ENCODE measurements around the gene ST6GALNAC1. TPM values are rescaled to one million over a fixed set of nuclear protein-coding genes. Genes with fewer than 3 reads are reported as not detected.

ST6GALNAC1 gene, protein sequence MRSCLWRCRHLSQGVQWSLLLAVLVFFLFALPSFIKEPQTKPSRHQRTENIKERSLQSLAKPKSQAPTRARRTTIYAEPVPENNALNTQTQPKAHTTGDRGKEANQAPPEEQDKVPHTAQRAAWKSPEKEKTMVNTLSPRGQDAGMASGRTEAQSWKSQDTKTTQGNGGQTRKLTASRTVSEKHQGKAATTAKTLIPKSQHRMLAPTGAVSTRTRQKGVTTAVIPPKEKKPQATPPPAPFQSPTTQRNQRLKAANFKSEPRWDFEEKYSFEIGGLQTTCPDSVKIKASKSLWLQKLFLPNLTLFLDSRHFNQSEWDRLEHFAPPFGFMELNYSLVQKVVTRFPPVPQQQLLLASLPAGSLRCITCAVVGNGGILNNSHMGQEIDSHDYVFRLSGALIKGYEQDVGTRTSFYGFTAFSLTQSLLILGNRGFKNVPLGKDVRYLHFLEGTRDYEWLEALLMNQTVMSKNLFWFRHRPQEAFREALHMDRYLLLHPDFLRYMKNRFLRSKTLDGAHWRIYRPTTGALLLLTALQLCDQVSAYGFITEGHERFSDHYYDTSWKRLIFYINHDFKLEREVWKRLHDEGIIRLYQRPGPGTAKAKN
- total RNA-seq = 4.4 TPM

DNA sequence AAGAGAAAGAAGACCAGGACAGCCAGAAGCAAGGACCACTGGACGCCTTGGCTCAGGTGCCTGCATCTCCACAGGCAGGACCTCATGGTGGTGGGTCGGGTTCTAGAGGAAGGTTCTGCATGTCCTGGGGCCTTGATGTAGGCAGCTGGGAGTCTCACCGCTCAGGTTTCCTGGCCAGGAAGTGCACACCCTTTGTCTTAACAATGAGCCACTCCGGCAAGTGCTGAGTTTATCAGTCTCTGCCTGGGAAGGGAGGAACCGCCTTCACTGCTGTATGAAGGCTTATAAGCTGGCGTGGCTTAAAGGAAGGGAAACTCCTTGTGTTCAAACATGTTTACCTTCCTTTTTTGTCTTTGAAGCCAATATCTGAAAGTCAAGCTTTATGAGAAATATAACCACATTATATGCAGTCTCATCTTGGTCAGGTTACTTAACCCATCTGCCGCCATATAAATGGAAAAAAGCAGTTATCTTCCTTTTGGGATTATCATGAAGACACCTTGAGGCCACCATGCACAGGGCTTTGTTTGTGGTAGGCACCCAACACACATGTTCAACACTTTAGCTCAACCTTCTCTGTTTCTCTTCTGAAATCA is at the start of gene ST6GALNAC1:
Gene ST6GALNAC1 (minus strand): TSS at position 205 of the 596 bp plus-strand sequence. CDS start 119 bp downstream, at position 86.
- Histone ChIP-seq H3K27ac (no peak within 1 kb of the TSS), H3K36me3 (no peaks in the 10 kb centered on the region), H3K27me3 (no peaks in the 10 kb centered on the region), H3K4me1 (no peaks in the 10 kb centered on the region), H3K9me3 (no peaks in the 10 kb centered on the region), H3K4me3 (no peak within 1 kb of the TSS)
- TF ChIP-seq POLR2A (IDR thresholded peaks at IDR 0.05) (no peak), POLR2AphosphoS5 (IDR thresholded peaks at IDR 0.05; ENCODE audit: insufficient read depth in 1 of 2, low read depth in 1 of 2) (no peak), CTCF (IDR thresholded peaks at IDR 0.05) (no peak)
- intact Hi-C loops (cut with DNase I) = no loop called here
- no peak for DNase-seq (ENCODE audit: extremely low spot score in 2 of 2)

DNA sequence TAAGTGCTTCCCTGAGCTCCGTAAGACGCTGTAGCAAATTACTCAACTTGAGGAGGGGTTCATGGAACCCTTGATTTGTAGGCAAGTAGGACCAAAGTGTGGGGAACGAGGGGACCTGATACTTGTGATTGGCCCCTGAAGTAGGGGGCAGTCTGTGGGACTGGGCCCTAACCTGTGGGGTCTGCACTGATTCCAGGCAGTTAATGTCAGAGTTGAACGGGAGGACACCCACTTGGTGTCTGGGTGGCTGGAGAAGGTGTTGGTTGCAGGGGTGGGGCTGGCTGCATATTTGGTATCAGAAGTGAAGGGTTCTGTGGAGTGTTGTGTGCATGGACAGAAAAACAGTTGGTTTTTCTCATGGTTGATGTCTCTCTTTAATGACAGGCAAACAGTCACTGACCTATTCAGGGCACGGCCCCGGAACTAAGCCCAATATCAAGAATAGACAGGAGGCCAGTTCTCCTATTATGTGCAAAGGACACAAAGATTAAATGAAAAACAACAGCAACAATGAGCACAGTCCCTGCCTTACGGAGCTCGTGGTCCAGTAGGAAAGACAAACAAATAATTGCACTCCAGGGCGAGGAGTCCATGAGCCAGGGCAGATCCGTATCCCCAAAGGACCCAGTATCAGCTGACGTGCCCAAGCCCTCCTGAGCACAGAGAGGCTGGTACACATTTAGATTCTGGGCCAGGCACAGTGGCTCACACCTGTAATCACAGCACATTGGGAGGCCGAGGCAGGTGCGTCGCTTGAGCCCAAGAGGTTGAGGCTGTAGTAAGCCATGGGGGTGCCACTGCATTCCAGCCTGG is 48.0 kb upstream of the ST6GALNAC1 start:
- H3K9me3 ChIP-seq = no peaks in the 10 kb centered on the region
- H3K36me3 ChIP-seq = no peaks in the 10 kb centered on the region
- TF ChIP-seq CTCF (IDR thresholded peaks at IDR 0.05) = no peak
- no peak for TF ChIP-seq POLR2AphosphoS5 (IDR thresholded peaks at IDR 0.05; ENCODE audit: insufficient read depth in 1 of 2, low read depth in 1 of 2)
- no peak for TF ChIP-seq POLR2A (IDR thresholded peaks at IDR 0.05)
- H3K4me1 ChIP-seq = peaks cover 72% of the 10 kb centered on the region
- H3K4me3 ChIP-seq = no peak overlapping the region
- H3K27me3 ChIP-seq = no peaks in the 10 kb centered on the region
- H3K27ac ChIP-seq = no peak overlapping the region
- intact Hi-C loops (cut with DNase I) = no loop called here
- DNase-seq (ENCODE audit: extremely low spot score in 2 of 2) = no peak

DNA sequence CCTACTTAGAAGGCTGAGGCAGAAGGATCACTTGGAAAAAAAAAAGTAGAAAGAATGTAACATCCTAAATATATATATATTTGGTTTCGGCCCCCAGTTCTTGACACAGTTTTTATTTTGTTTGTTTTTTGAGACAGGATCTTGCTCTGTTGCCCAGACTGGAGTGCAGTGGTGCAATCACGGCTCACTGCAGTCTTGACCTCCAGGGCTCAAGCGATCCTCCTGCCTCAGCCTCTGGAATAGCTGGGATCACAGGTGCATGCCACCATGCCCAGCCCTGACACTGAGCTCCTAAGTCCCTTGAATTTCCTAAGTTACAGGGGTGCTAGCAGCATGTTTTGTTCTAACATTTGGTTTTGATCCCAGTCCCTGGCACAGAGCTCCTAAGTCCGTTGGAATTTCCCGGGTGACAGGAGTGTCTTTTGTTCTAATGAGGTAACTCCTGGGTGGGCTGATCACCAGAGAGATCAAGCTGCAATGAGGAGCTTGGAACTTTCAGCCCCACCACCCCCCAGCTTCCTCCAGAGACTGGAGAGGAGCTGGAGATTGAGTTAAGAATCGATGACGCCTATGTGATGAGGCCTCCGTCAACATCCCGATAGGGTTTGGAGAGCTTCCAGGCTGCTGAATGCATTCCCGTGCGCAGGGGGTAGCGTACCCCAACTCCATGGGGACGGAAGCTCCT is 47.2 kb upstream of the ST6GALNAC1 start:
- Histone ChIP-seq H3K4me1 (peaks cover 70% of the 10 kb centered on the region), H3K27me3 (no peaks in the 10 kb centered on the region), H3K4me3 (no peak overlapping the region), H3K9me3 (no peaks in the 10 kb centered on the region), H3K36me3 (no peaks in the 10 kb centered on the region), H3K27ac (no peak overlapping the region)
- intact Hi-C loops (cut with DNase I) = no loop called here
- no peak for TF ChIP-seq POLR2A (IDR thresholded peaks at IDR 0.05)
- no peak for TF ChIP-seq CTCF (IDR thresholded peaks at IDR 0.05)
- no peak for TF ChIP-seq POLR2AphosphoS5 (IDR thresholded peaks at IDR 0.05; ENCODE audit: insufficient read depth in 1 of 2, low read depth in 1 of 2)
- no peak for DNase-seq (ENCODE audit: extremely low spot score in 2 of 2)

DNA sequence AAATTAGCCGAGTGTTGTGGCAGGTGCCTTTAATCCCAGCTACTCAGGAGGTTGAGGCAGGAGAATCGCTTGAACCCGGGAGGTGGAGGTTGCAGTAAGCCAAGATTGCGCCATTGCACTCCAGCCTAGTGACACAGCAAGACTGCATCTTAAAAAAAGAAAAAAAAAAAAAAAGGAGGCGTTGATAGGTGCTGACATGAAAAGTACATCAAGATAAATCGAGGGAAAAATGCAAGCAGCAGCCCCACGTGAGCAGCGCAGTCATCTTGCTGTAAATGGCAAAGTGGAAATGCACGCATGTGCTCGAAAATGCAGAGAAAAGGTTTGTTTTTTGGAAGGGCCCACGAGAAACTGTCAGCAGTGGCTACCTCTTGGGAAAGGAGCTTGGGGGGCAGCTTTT is 46.3 kb upstream of the ST6GALNAC1 start:
- no peak for TF ChIP-seq POLR2A (IDR thresholded peaks at IDR 0.05)
- no peak for TF ChIP-seq POLR2AphosphoS5 (IDR thresholded peaks at IDR 0.05; ENCODE audit: insufficient read depth in 1 of 2, low read depth in 1 of 2)
- TF ChIP-seq CTCF (IDR thresholded peaks at IDR 0.05) = no peak
- intact Hi-C loops (cut with DNase I) = no loop called here
- Histone ChIP-seq H3K27ac (peak overlapping the region; percentile 86), H3K27me3 (no peaks in the 10 kb centered on the region), H3K4me1 (peaks cover 66% of the 10 kb centered on the region), H3K36me3 (no peaks in the 10 kb centered on the region), H3K4me3 (no peak overlapping the region), H3K9me3 (no peaks in the 10 kb centered on the region)
- no peak for DNase-seq (ENCODE audit: extremely low spot score in 2 of 2)

All from vagina (tissue), 2 donors.